GM18858 (cell line): ENCODE measurements around the gene INTS7.
A peak's percentile ranks its signal among the peaks of the same experiment; 100 is the strongest.
"Not testable (repeated sequence)": the region's sequence is repeated elsewhere in the genome, so short reads cannot be mapped to it uniquely, and the experiment has no call there.

Experiments
- ATAC-seq: cut with Tn5 transposase; IDR thresholded peaks from one replicate; pipeline ENCODE4 v1.9.1; 2021; ENCODE audit not compliant: unreplicated experiment

Gene INTS7

GRCh38 chr1:212039622-212040021 lies 4.3 kb upstream of the INTS7 start:
- ATAC-seq = no peak

GRCh38 chr1:212037900-212038299 lies 2.5 kb upstream of the INTS7 start:
- ATAC-seq = no peak

- peak; percentile 2 for ATAC-seq
Observed at GRCh38 chr1:212035835-212036605, 663 bp upstream of the INTS7 start.

- no peak for ATAC-seq
Observed at GRCh38 chr1:212034516-212035122, 738 bp downstream of the INTS7 start.

- ATAC-seq = no peak
Observed at GRCh38 chr1:212030936-212031528, 4.3 kb downstream of the INTS7 start.

GRCh38 chr1:212027727-212028126 lies 7.6 kb downstream of the INTS7 start:
- ATAC-seq = not testable (repeated sequence)

GRCh38 chr1:212024469-212025149 lies 10.7 kb downstream of the INTS7 start:
- ATAC-seq = no peak

- not testable (repeated sequence) for ATAC-seq
Observed at GRCh38 chr1:212022908-212023307, 12.4 kb downstream of the INTS7 start.

GRCh38 chr1:212021563-212021962 lies 13.8 kb downstream of the INTS7 start:
- ATAC-seq = no peak

GRCh38 chr1:212020975-212021374 lies 14.4 kb downstream of the INTS7 start:
- no peak for ATAC-seq

- no peak for ATAC-seq
Observed at GRCh38 chr1:212013672-212014071, 21.7 kb downstream of the INTS7 start.

- ATAC-seq = peak; percentile 66
Observed at GRCh38 chr1:212012034-212012740, 23.2 kb downstream of the INTS7 start.

GRCh38 chr1:212010004-212010403 lies 25.4 kb downstream of the INTS7 start:
- ATAC-seq = no peak

- ATAC-seq = no peak
Observed at GRCh38 chr1:212009561-212009960, 25.8 kb downstream of the INTS7 start.

- no peak for ATAC-seq
Observed at GRCh38 chr1:212007886-212008285, 27.5 kb downstream of the INTS7 start.

GRCh38 chr1:212007178-212007577 lies 28.2 kb downstream of the INTS7 start:
- ATAC-seq = no peak

- ATAC-seq = no peak
Observed at GRCh38 chr1:212004895-212005608, 30.3 kb downstream of the INTS7 start.

GRCh38 chr1:212002536-212002935 lies 32.8 kb downstream of the INTS7 start:
- ATAC-seq = no peak

GRCh38 chr1:211997426-211997825 lies 37.9 kb downstream of the INTS7 start:
- ATAC-seq = not testable (repeated sequence)

GRCh38 chr1:211991695-211992094 lies 43.7 kb downstream of the INTS7 start:
- no peak for ATAC-seq
